Measurements from ENCODE around the gene ZNF552.

DNA sequence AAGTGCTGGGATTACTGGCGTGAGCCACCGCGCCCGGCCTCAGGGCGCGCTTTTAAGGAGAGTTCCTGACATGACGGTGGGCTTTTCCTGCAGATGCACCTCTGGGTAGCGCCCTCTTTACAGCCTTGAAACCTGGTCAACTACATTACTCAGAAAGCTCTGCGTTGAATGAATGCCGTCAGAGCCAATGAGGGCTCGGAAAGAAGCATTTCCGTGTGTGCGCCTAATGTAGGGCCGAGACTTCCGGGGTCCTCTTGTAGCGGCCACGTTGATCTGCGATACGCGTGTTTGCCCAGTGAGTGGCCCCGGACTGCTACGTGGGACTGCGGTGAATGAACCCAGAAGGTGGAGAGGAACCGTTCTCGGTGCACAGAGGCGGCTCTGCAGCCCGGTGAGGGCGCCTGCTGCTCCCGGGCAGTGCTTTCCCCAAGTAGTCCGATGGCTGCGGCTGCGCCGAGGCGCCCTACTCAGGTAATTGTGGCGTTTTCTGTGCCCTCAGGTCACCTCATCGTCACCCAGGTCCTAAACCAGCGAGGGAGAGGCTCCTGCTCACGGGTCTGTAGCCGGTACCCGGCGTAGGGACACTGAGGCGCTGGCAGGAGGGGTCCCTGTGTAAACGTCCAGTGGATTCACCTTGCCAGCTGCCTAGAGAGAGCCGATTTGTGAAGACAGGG is 4.9 kb upstream of the ZNF552 start:
- TF ChIP-seq, protein P1, sequence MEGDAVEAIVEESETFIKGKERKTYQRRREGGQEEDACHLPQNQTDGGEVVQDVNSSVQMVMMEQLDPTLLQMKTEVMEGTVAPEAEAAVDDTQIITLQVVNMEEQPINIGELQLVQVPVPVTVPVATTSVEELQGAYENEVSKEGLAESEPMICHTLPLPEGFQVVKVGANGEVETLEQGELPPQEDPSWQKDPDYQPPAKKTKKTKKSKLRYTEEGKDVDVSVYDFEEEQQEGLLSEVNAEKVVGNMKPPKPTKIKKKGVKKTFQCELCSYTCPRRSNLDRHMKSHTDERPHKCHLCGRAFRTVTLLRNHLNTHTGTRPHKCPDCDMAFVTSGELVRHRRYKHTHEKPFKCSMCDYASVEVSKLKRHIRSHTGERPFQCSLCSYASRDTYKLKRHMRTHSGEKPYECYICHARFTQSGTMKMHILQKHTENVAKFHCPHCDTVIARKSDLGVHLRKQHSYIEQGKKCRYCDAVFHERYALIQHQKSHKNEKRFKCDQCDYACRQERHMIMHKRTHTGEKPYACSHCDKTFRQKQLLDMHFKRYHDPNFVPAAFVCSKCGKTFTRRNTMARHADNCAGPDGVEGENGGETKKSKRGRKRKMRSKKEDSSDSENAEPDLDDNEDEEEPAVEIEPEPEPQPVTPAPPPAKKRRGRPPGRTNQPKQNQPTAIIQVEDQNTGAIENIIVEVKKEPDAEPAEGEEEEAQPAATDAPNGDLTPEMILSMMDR (IDR thresholded peaks at IDR 0.05) = no peak
- no peak for TF ChIP-seq EZH2 (IDR thresholded peaks at IDR 0.05; ENCODE audit: borderline replicate concordance, insufficient read depth, low read depth, low read length, poor library complexity, severe bottlenecking)
